ENCODE results near the gene HLA-DRB1. TPM values are rescaled to one million over a fixed set of nuclear protein-coding genes. Genes with fewer than 3 reads are reported as not detected.
"Not testable (repeated sequence)": the region's sequence is repeated elsewhere in the genome, so short reads cannot be mapped to it uniquely, and the experiment has no call there.

Gene HLA-DRB1
- total RNA-seq, 3 donors from 2014 or later: 26.9 to 169 (median 89.6) TPM

- Histone ChIP-seq H3K4me1 (ENCODE audit: low read depth) (no peaks in the 10 kb centered on the region), H3K36me3 (ENCODE audit: low read depth) (no peaks in the 10 kb centered on the region), H3K9me3 (no peaks in the 10 kb centered on the region), H3K4me3 (no peak overlapping the region)
- no peak for TF ChIP-seq CTCF (IDR thresholded peaks at IDR 0.05)
- DNase-seq: no peak
- intact Hi-C loops (cut with DNase I, micrococcal nuclease): no loop called here
- no peak for ATAC-seq
Observed at GRCh38 chr6:32602383-32602782, 12.7 kb upstream of the HLA-DRB1 start.

GRCh38 chr6:32597024-32597423 lies 7.4 kb upstream of the HLA-DRB1 start:
- no peak for TF ChIP-seq CTCF (IDR thresholded peaks at IDR 0.05)
- no peak for ATAC-seq
- H3K4me3 ChIP-seq: no peak overlapping the region
- H3K36me3 ChIP-seq (ENCODE audit: low read depth): no peaks in the 10 kb centered on the region
- DNase-seq: no peak
- H3K4me1 ChIP-seq (ENCODE audit: low read depth): no peaks in the 10 kb centered on the region
- intact Hi-C loops (cut with DNase I, micrococcal nuclease): no loop called here
- H3K9me3 ChIP-seq: no peaks in the 10 kb centered on the region

GRCh38 chr6:32590713-32591112 lies 1.1 kb upstream of the HLA-DRB1 start:
- H3K4me1 ChIP-seq (ENCODE audit: low read depth); H3K9me3 ChIP-seq; intact Hi-C loops (cut with DNase I, micrococcal nuclease); DNase-seq; H3K4me3 ChIP-seq; ATAC-seq; H3K36me3 ChIP-seq (ENCODE audit: low read depth): not testable (repeated sequence)

- Histone ChIP-seq H3K4me1 (ENCODE audit: low read depth) (no peaks in the 10 kb centered on the region), H3K9me3 (no peaks in the 10 kb centered on the region), H3K4me3 (no peak overlapping the region), H3K36me3 (ENCODE audit: low read depth) (no peaks in the 10 kb centered on the region)
- intact Hi-C loops (cut with DNase I, micrococcal nuclease): no loop called here
- ATAC-seq: no peak
- DNase-seq: no peak
- no peak for TF ChIP-seq CTCF (IDR thresholded peaks at IDR 0.05)
Observed at GRCh38 chr6:32588156-32588555, 1.5 kb downstream of the HLA-DRB1 start.

- Histone ChIP-seq H3K4me3 (no peak overlapping the region), H3K36me3 (ENCODE audit: low read depth) (no peaks in the 10 kb centered on the region), H3K4me1 (ENCODE audit: low read depth) (no peaks in the 10 kb centered on the region), H3K9me3 (no peaks in the 10 kb centered on the region)
- no peak for TF ChIP-seq CTCF (IDR thresholded peaks at IDR 0.05)
- no peak for DNase-seq
- no peak for ATAC-seq
- intact Hi-C loops (cut with DNase I, micrococcal nuclease): no loop called here
Observed at GRCh38 chr6:32583527-32583898, 6.1 kb downstream of the HLA-DRB1 start.

- H3K4me3 ChIP-seq: no peak overlapping the region
- intact Hi-C loops (cut with DNase I, micrococcal nuclease): no loop called here
- no peaks in the 10 kb centered on the region for H3K36me3 ChIP-seq (ENCODE audit: low read depth)
- no peaks in the 10 kb centered on the region for H3K4me1 ChIP-seq (ENCODE audit: low read depth)
- ATAC-seq (no peak), DNase-seq (no peak)
- no peak for TF ChIP-seq CTCF (IDR thresholded peaks at IDR 0.05)
- no peaks in the 10 kb centered on the region for H3K9me3 ChIP-seq
Observed at GRCh38 chr6:32581315-32582095, 8.1 kb downstream of the HLA-DRB1 start.
